NCI-H187 (cell line): ENCODE results near the gene RAI14.
"Not testable (repeated sequence)": the region's sequence is repeated elsewhere in the genome, so short reads cannot be mapped to it uniquely, and the experiment has no call there.

Experiments
- DNase-seq, 2 experiments: peaks; one replicate each; lab custom pipeline; 2025; lab: John Stamatoyannopoulos, UW

Gene RAI14

DNA sequence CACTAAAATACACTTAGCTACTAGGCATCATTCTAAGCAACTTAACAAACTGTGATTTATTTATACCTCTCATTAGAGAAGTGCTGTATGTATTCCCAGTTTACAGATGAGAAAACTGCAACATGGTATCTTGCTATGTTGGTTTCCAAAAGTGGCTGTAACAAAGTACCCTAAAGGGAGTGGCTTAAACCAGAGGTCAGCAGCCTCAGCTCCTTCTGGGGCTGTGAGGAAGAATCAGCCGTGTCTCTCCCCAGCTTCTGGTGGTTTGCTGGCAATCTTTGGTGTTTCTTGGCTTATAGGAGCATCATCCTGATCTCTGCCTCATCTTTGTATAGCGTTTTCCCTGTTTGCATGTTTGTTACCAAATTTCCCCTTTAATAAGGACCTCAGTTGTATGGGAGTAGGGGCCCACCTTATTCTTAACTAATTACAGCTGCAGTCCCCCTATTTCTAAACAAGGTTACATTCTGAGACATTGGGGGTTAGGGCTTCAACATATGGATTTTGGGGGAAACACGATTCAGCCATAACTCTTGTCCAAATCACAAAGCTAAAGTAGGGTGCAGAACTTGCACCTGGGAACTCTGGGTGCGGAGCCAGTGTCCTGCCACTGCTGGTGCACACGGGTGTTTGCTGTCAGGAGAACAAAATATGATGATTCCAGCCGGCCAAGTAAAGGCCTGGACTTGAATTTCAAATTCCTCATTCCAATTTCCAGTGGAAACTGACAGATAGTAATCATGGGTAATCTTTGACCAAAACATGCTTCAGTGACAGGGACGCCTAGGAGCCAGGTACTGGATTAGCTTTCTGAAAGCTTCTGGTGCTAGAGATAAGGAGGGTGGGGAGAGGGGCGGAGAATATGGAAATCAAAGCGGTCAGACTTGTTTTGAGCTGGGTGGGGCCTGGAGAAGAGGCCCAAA, 43.3 kb downstream of the RAI14 start:
- DNase-seq, result no peak

DNA sequence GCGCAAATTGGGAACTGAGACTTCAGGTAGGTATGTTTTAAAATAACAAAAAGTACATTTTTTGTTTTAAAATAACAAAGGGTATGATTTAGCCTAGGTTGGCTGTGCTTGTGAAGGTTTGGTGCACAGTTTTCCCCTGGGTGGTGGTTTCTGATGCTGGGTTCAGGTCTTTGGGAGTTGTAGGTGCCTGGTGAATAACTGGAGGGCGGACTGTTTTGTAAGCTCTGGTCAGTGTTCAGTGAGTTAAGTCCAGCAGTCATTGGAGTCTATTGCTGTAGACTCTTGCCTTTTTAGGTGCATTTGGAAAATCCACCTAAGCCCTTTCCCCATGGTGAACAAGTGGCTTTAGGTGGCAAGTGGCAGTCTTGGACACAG, 43.9 kb downstream of the RAI14 start:
- DNase-seq, result no peak

DNA sequence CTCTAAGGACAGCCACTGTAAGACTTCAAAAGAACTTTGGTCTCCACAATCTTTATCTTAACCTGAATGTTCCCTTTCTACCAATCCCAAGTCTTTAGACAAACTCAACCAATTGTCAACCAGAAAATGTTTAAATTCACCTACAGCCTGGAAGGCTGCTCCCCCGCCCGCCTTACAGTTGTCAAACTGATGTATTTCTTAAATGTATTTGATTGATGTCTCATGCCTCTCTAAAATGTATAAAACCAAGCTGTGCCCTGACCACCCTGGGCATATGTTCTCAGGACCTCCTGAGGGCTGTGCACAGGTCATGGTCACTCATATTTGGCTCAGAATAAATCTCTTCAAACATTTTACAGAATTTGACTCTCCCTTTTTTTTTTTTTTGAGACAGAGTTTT, 45.3 kb downstream of the RAI14 start:
- DNase-seq, result not testable (repeated sequence)

DNA sequence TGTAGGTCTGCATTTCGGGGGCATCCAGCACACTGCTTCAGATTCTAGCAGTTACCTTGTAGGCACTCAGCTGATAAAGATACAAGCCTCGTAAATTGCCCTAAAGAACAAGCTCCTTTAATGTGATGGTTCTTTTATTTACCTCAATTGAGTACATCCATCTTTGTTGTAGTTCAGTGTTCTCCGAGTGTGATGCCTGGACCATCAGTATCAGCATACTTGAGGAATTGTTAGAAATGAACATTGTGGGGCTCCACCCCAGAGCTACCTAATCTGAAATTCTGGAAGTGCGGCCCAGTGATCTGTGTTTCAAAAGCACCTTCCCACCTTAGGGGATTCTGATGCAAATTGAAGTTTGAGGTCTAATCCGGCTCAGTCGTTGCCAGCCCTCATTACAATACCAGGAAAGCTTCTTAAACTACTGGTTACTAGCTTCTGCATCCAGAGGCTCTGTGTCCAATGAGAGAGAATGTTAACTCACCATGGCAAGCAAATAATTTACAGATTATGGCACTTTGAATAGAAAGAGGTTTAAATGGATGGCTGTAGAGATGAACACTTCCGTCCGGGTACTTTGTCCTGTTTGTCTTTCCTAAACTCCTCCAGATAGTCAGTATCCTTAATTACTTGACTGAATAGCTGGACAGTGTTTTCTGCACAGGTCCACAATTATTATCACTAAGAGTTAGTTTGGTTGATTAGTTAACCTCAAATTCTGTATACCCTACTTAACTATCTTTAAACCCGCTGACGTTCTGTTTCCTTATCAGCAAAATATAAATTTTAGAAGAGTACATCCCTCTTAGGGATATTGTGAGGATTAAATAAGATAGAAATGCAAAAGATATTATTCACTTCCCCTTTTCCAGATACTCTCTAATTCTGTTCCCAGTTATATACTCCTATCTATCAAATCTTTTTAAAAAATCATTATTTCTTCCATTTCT, 47.9 kb downstream of the RAI14 start:
- DNase-seq, result no peak

DNA sequence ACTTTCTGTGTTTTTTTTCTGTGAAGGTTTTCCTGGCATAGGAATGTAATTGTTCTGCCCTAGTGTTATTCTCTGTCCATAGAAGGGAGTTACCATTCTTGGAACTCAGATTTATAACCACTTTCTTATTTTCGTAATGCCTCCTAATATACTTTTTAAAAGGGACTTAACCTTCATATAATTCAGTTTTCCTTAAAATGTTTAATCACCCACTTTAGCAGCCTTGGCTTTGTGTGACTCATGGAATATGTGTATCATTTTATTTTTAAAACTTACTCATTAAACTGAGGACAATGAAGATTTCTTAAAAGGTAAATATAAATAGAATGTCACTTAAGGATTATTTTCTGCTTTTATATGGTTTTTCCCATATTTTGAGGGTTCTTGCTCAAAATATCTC, 50.0 kb downstream of the RAI14 start:
- DNase-seq, result no peak

DNA sequence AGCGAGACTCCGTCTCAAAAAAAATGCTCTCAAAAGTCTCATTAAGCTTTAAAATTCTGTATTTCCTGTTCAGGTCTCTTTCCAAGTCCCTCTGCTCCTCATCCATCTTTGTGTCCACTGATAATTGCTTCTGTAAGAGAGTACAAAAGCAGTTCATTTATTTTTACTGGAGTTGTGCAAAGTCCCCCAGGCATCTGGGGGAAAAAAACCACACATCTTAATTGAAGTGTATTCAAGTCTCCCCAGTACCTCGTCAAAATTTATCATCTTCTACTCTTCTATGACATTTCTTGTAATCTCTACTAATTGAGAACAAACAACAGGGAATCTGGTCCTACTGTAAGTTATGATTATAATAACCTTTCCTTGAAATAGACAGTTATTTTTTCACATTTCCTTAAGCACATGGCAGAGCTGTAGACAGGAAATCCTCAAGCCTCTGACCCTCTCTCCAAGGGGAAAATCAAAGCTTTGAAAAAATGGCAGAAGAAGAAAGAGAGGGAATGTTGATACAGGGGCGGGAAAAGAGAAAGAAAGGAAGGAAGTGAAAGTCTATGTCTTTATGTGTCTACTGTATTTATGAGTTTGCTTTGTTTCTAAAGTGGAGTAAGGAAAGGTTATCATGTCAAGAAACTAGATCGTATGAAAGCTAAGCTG, 51.5 kb downstream of the RAI14 start:
- DNase-seq, result no peak

DNA sequence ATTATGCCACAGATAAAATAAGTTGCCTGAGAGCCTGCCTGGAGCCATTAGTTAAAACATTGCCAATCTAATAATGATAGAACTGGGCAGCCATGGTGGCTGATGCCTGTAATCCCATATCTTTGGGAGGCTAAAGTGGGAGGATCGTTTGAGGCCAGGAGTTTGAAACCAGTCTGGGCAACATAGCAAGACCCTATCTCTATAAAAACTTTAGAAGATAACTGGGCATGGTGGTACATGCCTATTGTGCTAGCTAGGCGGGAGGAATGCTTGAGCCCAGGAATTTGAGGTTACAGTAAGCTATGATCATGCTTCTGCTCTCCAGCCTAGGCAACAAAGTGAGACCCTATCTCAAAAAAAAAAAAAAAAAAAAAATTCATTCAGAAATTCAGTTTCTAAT, 52.6 kb downstream of the RAI14 start:
- no peak for DNase-seq

DNA sequence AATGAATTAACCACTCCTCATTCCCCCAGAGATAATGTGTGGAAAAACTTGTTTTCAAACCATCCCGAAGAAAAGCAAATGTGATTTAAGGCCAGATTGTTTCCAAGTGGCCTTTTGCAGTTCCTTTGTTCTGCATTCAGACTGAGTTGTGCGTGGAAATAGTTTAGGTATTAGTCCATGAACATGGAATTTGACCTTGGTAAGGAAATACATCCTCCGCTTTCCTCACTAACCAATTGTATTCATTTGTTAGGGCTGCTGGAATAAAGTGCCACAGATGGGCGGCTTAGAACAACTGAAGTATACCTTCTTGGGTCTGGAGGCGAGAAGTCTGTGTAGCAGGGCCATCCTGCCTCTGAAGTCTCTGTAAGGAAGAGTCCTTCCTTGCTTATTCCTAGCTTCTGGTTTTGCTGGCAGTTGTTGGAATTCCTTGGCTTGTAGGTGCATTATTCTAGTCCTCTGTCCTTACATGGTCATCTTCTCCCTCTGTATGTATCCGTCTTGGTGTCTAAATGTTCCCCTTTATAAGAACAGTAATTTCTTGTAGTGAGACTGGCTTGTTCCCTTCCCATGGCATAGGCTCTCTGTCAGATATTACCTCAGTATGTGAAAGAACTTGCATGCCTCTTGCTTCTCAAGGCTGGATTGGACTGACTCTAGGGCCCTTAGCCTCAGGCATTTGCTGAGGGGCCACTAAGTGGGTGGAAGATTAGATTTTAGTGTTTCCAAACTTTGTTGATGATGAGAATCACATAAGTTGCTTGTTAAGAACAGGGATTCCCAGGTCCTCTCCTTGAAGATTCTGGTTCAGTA, 53.9 kb downstream of the RAI14 start:
- no peak for DNase-seq

DNA sequence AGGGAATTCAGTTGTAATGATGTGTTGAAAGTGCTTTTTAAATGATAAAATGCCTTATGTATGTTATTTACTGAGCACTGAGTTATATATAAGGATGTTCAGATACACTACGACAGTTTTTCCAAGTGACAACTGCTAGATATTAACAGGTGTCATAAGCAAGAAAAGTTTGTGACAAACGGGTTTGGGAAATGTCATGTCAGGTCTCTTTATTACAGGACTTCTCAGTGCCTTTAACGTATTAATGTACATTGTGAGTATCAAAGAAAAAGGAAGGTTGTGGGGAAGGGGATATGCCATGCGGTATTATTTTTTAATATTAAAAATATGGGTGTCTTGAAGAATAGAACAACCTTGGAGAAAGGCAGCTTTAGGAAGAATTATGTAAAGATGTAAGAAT, 56.4 kb downstream of the RAI14 start:
- no peak for DNase-seq

DNA sequence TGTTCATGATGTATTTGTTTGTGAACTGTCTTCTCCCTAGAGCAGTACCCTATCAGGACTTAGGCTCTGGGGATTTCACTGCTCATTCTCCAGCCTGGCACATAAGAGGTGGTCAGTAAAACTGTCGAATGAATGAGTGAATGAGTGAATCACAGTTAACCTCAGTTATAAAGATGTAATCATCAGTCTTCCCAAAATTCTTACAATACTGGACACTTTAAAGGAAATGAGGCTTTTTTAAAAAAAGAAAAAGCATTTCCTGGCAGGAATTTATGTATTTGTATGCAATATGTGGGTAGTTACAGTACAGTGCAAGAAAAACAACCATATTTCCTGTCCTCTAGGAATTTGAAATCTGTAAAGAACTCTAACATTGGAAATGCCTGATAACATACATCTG, 59.6 kb downstream of the RAI14 start:
- DNase-seq, result no peak

DNA sequence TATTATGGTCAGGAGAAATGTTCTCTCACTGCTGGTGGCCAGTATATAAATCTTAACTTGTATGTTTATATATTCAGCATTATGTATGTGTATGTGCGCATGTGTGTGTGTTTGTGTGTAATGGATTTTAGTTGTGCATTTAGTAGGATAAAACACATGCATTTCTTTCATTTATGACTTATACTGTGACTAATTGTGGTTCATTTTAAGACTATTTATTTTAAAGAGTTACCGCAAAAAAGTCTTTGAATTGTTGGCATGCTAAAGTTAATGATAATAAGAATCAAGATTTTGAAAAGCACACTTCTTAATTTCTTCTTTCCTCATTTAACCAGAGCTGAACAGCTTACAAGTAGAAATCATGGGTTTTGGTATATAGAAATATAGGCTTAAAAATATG, 60.9 kb downstream of the RAI14 start:
- no peak for DNase-seq

DNA sequence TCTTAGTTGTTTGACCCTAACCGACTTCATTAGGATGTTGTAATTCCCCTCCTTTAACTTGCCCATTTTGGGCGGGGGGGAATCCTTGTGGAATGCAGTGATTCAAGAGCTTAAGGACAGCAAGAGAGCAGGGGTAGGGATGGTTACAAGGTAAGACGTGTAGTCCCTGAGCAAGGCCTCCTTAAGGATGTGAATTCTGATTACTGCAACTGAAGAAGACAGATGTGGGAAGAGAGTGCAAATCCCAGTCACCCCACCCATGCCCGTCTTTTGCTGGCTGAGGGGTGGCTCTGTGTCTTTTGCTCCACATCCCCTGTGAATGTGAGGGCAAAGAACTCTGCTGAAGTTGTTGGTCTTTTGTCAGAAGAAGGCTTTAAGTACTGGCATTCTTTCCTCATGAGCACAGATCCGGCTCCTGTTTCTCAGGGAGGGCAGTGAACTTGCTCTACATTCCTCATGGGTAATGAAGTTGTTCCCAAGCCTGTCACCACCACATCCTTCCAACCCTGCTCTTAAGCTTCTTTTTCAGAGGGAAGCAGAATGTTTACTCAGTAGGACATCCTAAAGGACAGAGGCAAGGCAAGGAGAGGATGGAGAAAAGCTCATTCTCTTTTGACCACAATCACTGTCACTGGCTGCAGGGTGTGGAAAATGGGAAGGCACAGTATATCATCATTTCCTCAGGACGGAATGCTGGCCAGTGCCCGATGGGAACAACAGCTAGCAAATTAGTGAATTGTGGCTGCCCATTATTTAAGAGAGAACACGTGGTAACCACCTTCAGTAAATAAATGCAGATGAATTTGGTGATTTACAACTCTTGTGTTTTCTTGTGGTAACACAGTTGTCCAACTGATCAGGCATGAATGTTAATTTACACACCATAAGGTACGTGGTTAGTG, 61.5 kb downstream of the RAI14 start:
- DNase-seq, result no peak

DNA sequence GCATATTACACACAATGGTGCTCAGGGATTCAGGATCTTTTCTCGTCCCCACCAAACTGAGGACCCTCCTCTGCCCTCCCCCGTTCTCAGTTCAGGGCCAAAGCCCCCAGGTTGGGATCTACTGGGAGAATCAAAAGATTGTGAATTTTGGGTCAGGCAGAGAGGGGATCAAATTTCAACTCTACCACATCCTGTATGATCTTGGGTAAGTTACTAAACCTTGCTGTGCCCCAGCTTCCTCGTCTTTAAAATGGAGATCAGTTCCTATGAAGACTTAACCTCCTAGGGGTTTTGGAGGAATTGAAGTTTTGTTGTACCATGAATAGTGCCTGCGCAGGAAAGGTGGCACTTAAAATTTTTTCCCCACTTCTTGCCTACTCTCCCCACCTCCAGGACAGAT, 62.4 kb downstream of the RAI14 start:
- DNase-seq, result no peak

DNA sequence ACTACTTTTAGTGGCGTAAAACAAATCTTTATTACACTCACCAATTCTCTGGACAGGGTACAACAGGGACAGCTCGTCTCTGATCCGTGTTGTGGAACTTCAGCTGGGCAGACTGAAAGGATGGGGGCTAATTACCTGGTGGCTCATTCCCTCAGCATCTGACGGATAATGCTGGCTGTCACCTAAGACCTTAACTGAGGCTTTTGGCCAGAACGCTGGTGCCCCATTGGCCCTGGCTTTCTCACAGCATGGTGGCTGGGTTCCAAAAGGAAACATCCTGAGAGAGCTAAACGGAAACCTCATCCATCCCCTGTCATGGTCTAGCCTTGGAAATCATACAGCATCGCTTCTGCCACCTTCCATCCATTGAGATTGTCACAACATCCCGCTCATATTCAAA, 62.9 kb downstream of the RAI14 start:
- DNase-seq, result no peak

DNA sequence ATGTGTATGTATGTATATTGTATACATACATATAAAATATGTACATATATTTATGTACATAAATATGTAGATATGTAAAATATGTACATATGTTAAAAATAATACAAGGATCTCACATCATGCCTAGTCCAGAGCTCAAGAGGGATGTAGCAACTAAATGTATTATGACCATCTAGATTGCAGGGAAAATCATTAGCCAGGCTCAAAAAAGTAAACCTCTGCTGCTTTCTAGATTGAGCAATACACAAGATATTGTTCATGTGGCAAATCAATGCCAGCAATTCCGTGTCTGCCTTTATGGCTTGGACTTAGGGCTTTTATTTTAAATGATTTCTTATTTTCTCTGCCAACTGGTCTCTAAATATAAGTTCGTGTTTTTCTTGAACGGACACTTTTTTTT, 65.2 kb downstream of the RAI14 start:
- DNase-seq, result no peak

DNA sequence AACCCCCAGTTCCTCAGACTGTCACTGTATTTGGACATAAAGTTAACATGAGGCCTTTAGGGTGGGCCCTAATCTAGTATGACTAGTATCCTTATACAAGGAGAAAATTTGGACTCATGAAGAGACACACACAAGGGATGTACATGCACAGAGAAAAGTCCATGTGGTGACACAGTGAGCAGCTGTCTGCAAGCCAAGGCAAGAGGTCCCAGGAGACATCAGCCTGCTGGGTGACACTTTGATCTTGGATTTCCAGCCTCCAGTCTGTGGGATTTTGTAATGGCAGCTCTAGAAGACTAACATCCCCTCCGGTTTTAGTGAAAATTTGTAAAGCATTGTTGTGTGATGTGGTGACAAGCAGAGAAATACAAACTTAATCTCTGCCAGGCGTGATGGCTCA, 66.1 kb downstream of the RAI14 start:
- DNase-seq, result no peak

DNA sequence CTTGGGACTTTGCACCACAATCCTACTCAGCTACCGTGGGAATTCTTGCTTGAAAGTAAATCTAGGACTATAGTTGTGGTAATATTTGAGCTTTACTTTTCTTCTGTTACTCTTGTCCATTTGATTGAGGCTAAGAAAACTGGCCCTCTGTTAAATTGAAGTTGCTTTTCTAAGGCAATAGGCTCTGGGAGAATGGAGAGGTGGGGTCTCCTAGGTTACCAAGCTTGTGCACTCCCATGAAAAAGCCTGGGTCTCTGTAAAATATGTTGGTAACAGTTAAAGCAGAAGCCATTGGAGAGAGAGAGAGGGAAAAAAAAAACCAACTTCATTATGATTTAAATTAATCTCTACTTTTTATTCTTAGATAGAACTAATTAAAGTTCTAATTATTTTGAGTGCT, 68.6 kb downstream of the RAI14 start:
- no peak for DNase-seq

DNA sequence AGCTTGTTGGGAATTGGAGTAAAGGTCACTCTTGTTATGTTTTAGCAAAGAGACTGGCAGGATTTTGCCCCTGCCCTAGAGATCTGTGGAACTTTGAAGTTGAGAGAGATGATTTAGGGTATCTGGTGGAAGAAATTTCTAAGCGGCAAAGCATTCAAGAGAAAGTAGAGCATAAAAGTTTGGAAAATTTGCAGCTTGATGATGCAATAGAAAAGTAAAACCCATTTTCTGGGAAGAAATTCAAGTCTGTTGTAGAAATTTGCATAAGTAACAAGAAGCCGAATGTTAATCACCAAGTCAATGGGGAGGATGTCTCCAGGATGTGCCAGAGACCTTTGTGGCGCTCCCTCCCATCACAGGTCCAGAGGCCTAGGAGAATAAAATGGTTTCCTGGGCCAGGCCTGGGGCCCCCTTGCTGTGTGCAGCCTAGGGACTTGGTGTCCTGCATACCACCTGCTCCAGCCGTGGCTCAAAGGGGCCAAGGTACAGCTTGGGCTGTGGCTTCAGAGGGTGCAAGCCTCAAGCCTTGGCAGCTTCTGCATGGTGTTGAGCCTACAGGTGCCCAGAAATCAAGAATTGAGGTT, 71.1 kb downstream of the RAI14 start:
- DNase-seq, result not testable (repeated sequence)

DNA sequence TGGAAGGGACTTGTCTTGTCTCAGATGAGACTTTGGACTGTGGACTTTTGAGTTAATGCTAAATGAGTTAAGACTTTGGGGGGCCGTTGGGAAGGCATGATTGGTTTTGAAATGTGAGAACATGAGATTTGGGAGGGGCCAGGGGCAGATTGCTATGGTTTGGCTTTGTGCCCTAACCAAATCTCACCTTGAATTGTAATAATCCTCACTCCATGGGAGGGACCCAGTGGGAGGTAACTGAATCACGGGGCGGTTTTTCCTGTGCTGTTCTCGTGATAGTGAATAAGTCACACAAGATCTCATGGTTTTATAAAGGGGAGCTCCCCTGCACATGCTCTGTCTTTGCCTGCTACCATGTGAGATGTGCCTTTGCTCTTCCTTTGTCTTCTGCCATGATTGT, 72.1 kb downstream of the RAI14 start:
- no peak for DNase-seq
